ENCODE measurements around the gene GATB. TPM values are rescaled to one million over a fixed set of nuclear protein-coding genes. Genes with fewer than 3 reads are reported as not detected.

GATB gene
- total RNA-seq, 1 experiment from 2014 or later: 29.6 TPM

DNA sequence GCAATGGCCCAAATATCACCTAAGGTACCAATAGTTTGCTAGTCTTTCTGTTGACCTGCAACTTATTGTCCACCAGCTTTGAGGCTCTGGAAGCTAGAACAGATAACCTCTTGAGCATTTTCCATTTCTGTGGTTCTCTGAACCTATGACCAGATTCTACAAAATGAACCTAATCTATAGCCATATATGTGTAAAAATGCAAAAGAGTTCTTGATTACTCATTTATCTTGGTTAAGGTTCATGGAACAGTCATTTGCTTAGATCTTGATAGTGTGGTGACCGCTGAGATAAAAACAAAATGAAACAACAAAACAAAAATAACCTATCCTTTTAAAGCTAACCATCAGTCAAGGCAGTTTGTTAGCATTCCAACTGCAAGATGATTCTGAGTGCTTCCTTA lies 9.3 kb upstream of the GATB start:
- no peaks in the 10 kb centered on the region for H3K36me3 ChIP-seq (ENCODE audit: control insufficient read depth, insufficient read depth, low read length)
- Mint-ChIP-seq H3K4me3 (ENCODE audit: unreplicated experiment) (no peak overlapping the region), H3K9me3 (ENCODE audit: unreplicated experiment) (peaks cover 23% of the 10 kb centered on the region), H3K27me3 (ENCODE audit: insufficient read depth, unreplicated experiment) (peaks cover 9% of the 10 kb centered on the region), H3K36me3 (ENCODE audit: insufficient read depth, unreplicated experiment) (no peaks in the 10 kb centered on the region), H3K27ac (ENCODE audit: unreplicated experiment) (no peak overlapping the region), H3K4me1 (ENCODE audit: low read depth, unreplicated experiment) (no peaks in the 10 kb centered on the region)
- H3K9me3 ChIP-seq: peaks cover 10% of the 10 kb centered on the region; the same call in 1 of the 2 replicates
- TF ChIP-seq, protein P1, sequence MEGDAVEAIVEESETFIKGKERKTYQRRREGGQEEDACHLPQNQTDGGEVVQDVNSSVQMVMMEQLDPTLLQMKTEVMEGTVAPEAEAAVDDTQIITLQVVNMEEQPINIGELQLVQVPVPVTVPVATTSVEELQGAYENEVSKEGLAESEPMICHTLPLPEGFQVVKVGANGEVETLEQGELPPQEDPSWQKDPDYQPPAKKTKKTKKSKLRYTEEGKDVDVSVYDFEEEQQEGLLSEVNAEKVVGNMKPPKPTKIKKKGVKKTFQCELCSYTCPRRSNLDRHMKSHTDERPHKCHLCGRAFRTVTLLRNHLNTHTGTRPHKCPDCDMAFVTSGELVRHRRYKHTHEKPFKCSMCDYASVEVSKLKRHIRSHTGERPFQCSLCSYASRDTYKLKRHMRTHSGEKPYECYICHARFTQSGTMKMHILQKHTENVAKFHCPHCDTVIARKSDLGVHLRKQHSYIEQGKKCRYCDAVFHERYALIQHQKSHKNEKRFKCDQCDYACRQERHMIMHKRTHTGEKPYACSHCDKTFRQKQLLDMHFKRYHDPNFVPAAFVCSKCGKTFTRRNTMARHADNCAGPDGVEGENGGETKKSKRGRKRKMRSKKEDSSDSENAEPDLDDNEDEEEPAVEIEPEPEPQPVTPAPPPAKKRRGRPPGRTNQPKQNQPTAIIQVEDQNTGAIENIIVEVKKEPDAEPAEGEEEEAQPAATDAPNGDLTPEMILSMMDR (IDR thresholded peaks at IDR 0.05; ENCODE audit: insufficient read depth in 1 of 2, low read depth in 1 of 2, low read length in 1 of 2, severe bottlenecking in 1 of 2, unreplicated experiment in 1 of 2): no peak
- CTCF ChIA-PET: no interaction called here
- no TSS peak for BruUV-seq (replicated peaks)
- no peak for DNase-seq
- POLR2A ChIA-PET: no interaction called here
- intact Hi-C loops (cut with micrococcal nuclease; ENCODE audit: unreplicated experiment): no loop called here
- H3K4me3 ChIP-seq (ENCODE audit: low read depth, low read length): no peak overlapping the region
- no peaks in the 10 kb centered on the region for H3K27me3 ChIP-seq (replicated peaks; ENCODE audit: control insufficient read depth, insufficient read depth, low read length)
- H3K4me1 ChIP-seq: no peaks in the 10 kb centered on the region

DNA sequence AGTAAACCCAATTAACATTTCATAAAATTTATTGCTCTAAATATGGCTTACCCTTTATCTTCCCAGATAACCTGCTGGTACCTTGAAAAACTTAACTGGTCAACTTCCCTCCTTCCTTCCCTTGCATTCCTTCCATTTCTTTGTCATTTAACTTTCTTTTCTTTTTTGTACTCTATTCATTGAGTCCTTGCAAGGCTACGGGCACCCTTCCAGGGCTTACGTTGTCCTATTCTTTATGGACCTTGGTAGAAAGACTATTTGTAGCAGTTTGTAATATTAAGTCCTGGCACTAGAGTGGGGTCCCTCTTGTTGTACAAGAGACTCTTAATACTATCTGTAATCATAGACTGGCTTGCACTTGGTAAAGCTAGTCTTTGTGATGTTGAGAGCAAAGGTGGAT lies 8.0 kb upstream of the GATB start:
- H3K36me3 Mint-ChIP-seq (ENCODE audit: insufficient read depth, unreplicated experiment): no peaks in the 10 kb centered on the region

DNA sequence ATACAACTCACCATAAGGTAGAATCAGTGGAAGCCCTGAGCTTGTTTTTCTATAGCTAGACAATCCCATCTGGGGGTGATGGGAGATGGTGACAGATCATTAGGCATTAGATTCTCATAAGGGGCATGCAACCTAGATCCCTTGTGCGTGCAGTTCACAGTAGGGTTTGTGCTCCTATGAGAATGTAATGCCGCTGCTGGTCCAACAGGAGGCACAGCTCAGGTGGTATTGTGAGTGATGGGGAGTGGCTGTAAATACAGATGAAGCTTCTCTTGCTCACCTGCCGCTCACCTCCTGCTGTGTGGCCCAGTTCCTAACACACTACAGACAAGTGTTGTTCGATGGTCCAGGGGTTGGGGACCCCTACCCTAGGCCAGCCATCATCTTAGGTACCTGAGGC lies 5.9 kb upstream of the GATB start:
- intact Hi-C loops (cut with micrococcal nuclease; ENCODE audit: unreplicated experiment): loop anchor here (10.0 kb wide), 1 partner anchor 578 kb away; no protein-coding TSS in a partner anchor
- Histone ChIP-seq H3K4me3 (ENCODE audit: low read depth, low read length) (no peak overlapping the region), H3K27me3 (replicated peaks; ENCODE audit: control insufficient read depth, insufficient read depth, low read length) (no peaks in the 10 kb centered on the region), H3K9me3 (no peaks in the 10 kb centered on the region), H3K4me1 (no peaks in the 10 kb centered on the region), H3K36me3 (ENCODE audit: control insufficient read depth, insufficient read depth, low read length) (no peaks in the 10 kb centered on the region)
- H3K9me3 Mint-ChIP-seq (ENCODE audit: unreplicated experiment): no peaks in the 10 kb centered on the region
- BruUV-seq (replicated peaks): no TSS peak
- H3K27me3 Mint-ChIP-seq (ENCODE audit: insufficient read depth, unreplicated experiment): peaks cover 8% of the 10 kb centered on the region
- TF ChIP-seq, protein P1 (IDR thresholded peaks at IDR 0.05; ENCODE audit: insufficient read depth in 1 of 2, low read depth in 1 of 2, low read length in 1 of 2, severe bottlenecking in 1 of 2, unreplicated experiment in 1 of 2): no peak
- no peak overlapping the region for H3K27ac Mint-ChIP-seq (ENCODE audit: unreplicated experiment)
- peaks cover 5% of the 10 kb centered on the region for H3K4me1 Mint-ChIP-seq (ENCODE audit: low read depth, unreplicated experiment)
- POLR2A ChIA-PET: no interaction called here
- CTCF ChIA-PET: no interaction called here
- H3K36me3 Mint-ChIP-seq (ENCODE audit: insufficient read depth, unreplicated experiment): no peaks in the 10 kb centered on the region
- no peak overlapping the region for H3K4me3 Mint-ChIP-seq (ENCODE audit: unreplicated experiment)
- DNase-seq: no peak

More for the DNA sequence above, 8.0 kb upstream of the GATB start:
- DNase-seq: no peak
- no peaks in the 10 kb centered on the region for H3K27me3 ChIP-seq (replicated peaks; ENCODE audit: control insufficient read depth, insufficient read depth, low read length)
- peaks cover 6% of the 10 kb centered on the region; the same call in 1 of the 2 replicates for H3K9me3 ChIP-seq
- CTCF ChIA-PET: no interaction called here
- no peak overlapping the region for H3K27ac Mint-ChIP-seq (ENCODE audit: unreplicated experiment)
- TF ChIP-seq, protein P1 (IDR thresholded peaks at IDR 0.05; ENCODE audit: insufficient read depth in 1 of 2, low read depth in 1 of 2, low read length in 1 of 2, severe bottlenecking in 1 of 2, unreplicated experiment in 1 of 2): no peak
- no peaks in the 10 kb centered on the region for H3K4me1 ChIP-seq
- BruUV-seq (replicated peaks): no TSS peak
- H3K36me3 ChIP-seq (ENCODE audit: control insufficient read depth, insufficient read depth, low read length): no peaks in the 10 kb centered on the region
- peaks cover 10% of the 10 kb centered on the region for H3K9me3 Mint-ChIP-seq (ENCODE audit: unreplicated experiment)
- H3K27me3 Mint-ChIP-seq (ENCODE audit: insufficient read depth, unreplicated experiment): peaks cover 9% of the 10 kb centered on the region
- H3K4me1 Mint-ChIP-seq (ENCODE audit: low read depth, unreplicated experiment): no peaks in the 10 kb centered on the region
- no peak overlapping the region for H3K4me3 ChIP-seq (ENCODE audit: low read depth, low read length)
- H3K4me3 Mint-ChIP-seq (ENCODE audit: unreplicated experiment): no peak overlapping the region
- POLR2A ChIA-PET: no interaction called here
- intact Hi-C loops (cut with micrococcal nuclease; ENCODE audit: unreplicated experiment): loop anchor here (10.0 kb wide), 1 partner anchor 576 kb away; no protein-coding TSS in a partner anchor
